KG1 (cell line): ENCODE data around the gene RNPEPL1.

ENCODE experiments used
- DNase-seq: peaks from one replicate; lab custom pipeline; 2025; lab: John Stamatoyannopoulos, UW

The RNPEPL1 gene

GRCh38 chr2:240590681-240591111 is 22.4 kb downstream of the RNPEPL1 start:
- DNase-seq: no peak

- no peak for DNase-seq
Measured at GRCh38 chr2:240591226-240591625, 22.9 kb downstream of the RNPEPL1 start.

- no peak for DNase-seq
Measured at GRCh38 chr2:240591784-240592183, 23.5 kb downstream of the RNPEPL1 start.

GRCh38 chr2:240593026-240593702 is 24.9 kb downstream of the RNPEPL1 start:
- no peak for DNase-seq

- DNase-seq: no peak
Measured at GRCh38 chr2:240593703-240594451, 25.6 kb downstream of the RNPEPL1 start.

- no peak for DNase-seq
Measured at GRCh38 chr2:240594511-240595380, 26.5 kb downstream of the RNPEPL1 start.

GRCh38 chr2:240595381-240596079 is 27.2 kb downstream of the RNPEPL1 start:
- no peak for DNase-seq

GRCh38 chr2:240596080-240596460 is 27.8 kb downstream of the RNPEPL1 start:
- DNase-seq: no peak

- no peak for DNase-seq
Measured at GRCh38 chr2:240596491-240596931, 28.2 kb downstream of the RNPEPL1 start.

- DNase-seq: no peak
Measured at GRCh38 chr2:240597054-240597418, 28.8 kb downstream of the RNPEPL1 start.

- no peak for DNase-seq
Measured at GRCh38 chr2:240597419-240598181, 29.3 kb downstream of the RNPEPL1 start.

- DNase-seq: no peak
Measured at GRCh38 chr2:240598311-240598911, 30.1 kb downstream of the RNPEPL1 start.

- DNase-seq: no peak
Measured at GRCh38 chr2:240599141-240599583, 30.9 kb downstream of the RNPEPL1 start.

GRCh38 chr2:240600451-240600961 is 32.2 kb downstream of the RNPEPL1 start:
- DNase-seq: no peak

GRCh38 chr2:240601061-240601830 is 33.0 kb downstream of the RNPEPL1 start:
- no peak for DNase-seq

- no peak for DNase-seq
Measured at GRCh38 chr2:240601831-240602160, 33.5 kb downstream of the RNPEPL1 start.

GRCh38 chr2:240602266-240603050 is 34.2 kb downstream of the RNPEPL1 start:
- no peak for DNase-seq

GRCh38 chr2:240603081-240603835 is 35.0 kb downstream of the RNPEPL1 start:
- DNase-seq: no peak
